Fibroblast of pulmonary artery (primary cell): Measurements from ENCODE around the gene EGLN3.

Source experiments
- DNase-seq: peaks from one replicate; pipeline ENCODE4 v3.0.0-alpha.2; 2010; ENCODE audit warnings: low read depth
- H3K4me3 ChIP-seq: replicated peaks from 2 replicates; pipeline ENCODE4 v1.5.1; 2011; ENCODE audit warnings: low read depth, mild to moderate bottlenecking, control low read depth, low read length, moderate library complexity
- TF ChIP-seq, protein P1 (sequence below): IDR thresholded peaks from 2 replicates; pipeline ENCODE4 v1.5.1; 2011; ENCODE audit warnings: mild to moderate bottlenecking, control low read depth, low read length, inconsistent platforms; ENCODE audit errors: missing control alignments

Gene EGLN3

DNA sequence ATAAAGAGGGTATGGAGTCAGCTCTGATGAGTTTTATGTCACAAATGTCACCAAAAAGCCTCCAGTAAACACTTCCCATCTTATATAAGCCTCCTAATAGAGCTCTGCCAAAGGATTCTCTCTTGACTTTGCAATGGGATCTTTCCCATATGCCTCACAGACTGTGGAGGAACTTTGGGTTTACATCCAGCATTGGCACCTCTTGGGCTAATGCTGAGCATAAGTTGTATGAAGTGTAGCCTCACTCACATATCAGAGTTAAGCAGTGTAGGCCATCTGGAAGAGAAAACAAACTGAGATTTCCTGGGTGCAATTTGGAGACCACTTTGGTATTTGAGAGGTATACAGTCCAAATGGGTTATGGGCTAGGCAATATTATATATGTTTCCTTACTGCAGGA is 24.9 kb downstream of the EGLN3 start:
- no peak for DNase-seq
- H3K4me3 ChIP-seq: no peak overlapping the region
- TF ChIP-seq, protein P1, sequence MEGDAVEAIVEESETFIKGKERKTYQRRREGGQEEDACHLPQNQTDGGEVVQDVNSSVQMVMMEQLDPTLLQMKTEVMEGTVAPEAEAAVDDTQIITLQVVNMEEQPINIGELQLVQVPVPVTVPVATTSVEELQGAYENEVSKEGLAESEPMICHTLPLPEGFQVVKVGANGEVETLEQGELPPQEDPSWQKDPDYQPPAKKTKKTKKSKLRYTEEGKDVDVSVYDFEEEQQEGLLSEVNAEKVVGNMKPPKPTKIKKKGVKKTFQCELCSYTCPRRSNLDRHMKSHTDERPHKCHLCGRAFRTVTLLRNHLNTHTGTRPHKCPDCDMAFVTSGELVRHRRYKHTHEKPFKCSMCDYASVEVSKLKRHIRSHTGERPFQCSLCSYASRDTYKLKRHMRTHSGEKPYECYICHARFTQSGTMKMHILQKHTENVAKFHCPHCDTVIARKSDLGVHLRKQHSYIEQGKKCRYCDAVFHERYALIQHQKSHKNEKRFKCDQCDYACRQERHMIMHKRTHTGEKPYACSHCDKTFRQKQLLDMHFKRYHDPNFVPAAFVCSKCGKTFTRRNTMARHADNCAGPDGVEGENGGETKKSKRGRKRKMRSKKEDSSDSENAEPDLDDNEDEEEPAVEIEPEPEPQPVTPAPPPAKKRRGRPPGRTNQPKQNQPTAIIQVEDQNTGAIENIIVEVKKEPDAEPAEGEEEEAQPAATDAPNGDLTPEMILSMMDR: no peak

DNA sequence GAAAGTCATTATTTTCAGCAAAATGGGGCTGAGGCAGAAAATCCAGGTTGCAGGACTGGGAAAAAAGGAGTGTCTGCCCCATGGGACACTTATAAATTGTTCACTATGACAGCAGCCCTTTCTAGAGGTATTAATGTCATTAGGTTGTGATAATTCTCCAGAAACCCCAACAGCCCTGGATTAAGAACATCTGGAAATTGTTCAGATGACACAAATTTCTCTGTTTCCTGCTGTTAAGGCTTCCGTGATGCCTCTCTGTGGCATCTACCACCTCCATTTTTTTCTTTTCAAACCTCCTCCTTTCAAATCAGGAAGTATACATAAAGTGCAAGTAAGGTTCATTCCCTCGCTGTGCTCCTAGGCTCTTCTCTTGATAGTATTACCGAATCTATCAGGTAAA is 25.6 kb downstream of the EGLN3 start:
- H3K4me3 ChIP-seq: no peak overlapping the region
- DNase-seq: no peak
- TF ChIP-seq, protein P1: no peak

DNA sequence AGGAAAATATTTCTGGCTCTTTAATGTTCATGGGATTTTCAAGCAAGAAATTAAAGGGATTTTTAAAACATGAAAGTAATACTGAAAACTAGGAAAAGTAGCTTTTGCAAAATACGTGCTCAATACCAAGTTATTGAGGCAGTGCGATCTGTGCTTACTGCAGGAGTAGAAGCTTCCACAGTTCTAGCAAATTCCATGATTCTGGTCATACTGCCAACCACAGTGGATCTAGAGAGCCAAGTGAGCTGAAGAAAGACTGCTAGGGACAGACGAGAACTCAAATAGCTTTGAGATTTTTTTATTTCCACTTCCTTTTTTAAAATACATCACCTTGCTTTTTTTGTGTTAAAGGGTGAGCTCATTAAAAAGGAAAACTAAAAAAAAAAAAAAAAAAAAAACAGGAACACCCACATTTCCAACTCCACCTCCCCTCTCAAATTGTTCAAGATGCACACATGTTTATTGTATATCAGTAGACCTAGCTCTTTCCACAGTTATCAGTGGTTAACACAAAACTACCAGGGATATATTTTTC is 26.2 kb downstream of the EGLN3 start:
- no peak overlapping the region for H3K4me3 ChIP-seq
- no peak for DNase-seq
- TF ChIP-seq, protein P1: no peak

DNA sequence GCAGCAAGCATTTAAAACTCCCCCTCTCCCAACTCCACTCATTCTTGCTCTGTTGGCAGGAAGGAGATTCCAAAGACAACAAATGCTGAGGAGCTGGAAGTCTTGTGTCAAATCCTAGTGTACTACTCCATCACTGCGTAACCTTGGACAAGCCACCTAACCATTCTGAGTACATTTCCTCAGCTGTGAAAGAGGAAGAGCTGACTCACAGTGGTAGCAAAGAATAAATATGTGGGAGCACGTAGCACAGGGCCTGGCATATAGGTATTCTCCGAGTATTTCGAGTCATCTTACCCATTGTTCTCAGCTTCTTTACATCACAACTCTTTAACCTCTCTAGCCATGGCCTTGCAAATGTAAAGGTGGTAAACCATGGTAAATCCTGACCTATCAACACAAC is 28.7 kb downstream of the EGLN3 start:
- TF ChIP-seq, protein P1: no peak
- H3K4me3 ChIP-seq: no peak overlapping the region
- DNase-seq: peak; percentile 63

DNA sequence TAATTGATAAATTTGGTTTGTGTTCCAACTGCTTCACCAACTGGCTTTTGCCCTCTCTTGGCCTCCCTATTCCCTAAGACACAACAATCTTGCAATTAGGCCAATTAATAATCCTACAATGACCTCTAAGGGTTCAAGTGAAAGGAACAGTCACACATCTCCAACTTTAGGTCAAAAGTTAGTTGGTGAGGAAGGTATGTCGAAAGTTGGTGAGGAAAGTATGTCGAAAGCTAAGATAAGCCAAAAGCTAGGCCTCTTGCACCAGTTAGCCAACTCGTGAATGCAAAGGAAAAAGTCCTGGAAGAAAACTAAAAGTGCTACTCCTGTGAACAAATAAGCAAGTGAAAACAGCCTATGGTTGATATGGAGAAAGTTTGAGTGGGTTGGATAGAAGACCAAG is 32.6 kb downstream of the EGLN3 start:
- no peak overlapping the region for H3K4me3 ChIP-seq
- DNase-seq: peak; percentile 26
- TF ChIP-seq, protein P1: no peak

DNA sequence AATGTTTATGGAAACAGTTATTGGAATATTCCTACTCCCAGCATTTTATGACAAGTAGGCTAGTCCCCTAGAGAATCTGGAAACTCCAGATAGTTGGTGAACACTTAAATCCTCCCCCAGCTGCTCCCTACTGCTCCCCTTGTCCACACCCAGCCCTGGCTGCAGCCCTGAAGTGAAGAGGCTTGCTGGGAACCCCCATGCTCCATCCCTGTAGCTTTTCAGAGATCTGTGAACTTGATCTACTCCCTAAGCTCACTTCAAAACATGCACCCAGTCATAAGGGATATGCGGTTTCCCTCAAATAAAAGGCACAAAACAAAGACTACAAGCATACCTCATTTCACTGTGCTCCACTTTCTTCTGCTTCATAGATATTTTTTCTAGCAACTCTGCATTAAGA is 33.2 kb downstream of the EGLN3 start:
- TF ChIP-seq, protein P1: no peak
- DNase-seq: peak; percentile 4
- H3K4me3 ChIP-seq: no peak overlapping the region
